HL-60/S4 treated with retinoic acid at 250 ng/mL for 4 days and 3 days (cell line): ENCODE measurements around the gene POLR3GL.
"Not testable (repeated sequence)": the region's sequence is repeated elsewhere in the genome, so short reads cannot be mapped to it uniquely, and the experiment has no call there.

Experiments
- in situ Hi-C: fragments of 300-500 bp; cut with MboI; formaldehyde crosslinking; loops from 2 replicates; pipeline ENCODE4 v1.7.0; 2022; ENCODE audit warnings: low sequenced_read_pairs

Gene POLR3GL

GRCh38 chr1:145964328-145965118 is at the start of gene POLR3GL, which contains the start of gene ANKRD34A:
POLR3GL (plus strand) TSS chr1:145964690; CDS start chr1:145974866, 10,176 bp downstream.
ANKRD34A (minus strand) TSS chr1:145964575; CDS start chr1:145961759, 2,816 bp downstream.
- in situ Hi-C loops: loop anchor here (10.0 kb wide), 1 partner anchor 50 kb away; the partner anchor contains the start of genes ITGA10 and PEX11B

- in situ Hi-C loops: loop anchor here (10.0 kb wide), 1 partner anchor 48 kb away; the partner anchor contains the start of genes ANKRD34A and POLR3GL
These were observed 47.7 kb upstream of the POLR3GL start for GRCh38 chr1:145916745-145917144.

- in situ Hi-C loops: loop anchor here (10.0 kb wide), 1 partner anchor 47 kb away; the partner anchor contains the start of genes ANKRD34A and POLR3GL
These were observed 46.9 kb upstream of the POLR3GL start for GRCh38 chr1:145917595-145917994.

GRCh38 chr1:145918144-145918991 is 46.1 kb upstream of the POLR3GL start, which contains the start of gene PEX11B:
PEX11B (minus strand) TSS chr1:145918717; CDS start chr1:145918688, 29 bp downstream.
- in situ Hi-C loops: loop anchor here (10.0 kb wide), 1 partner anchor 46 kb away; the partner anchor contains the start of genes ANKRD34A and POLR3GL

- in situ Hi-C loops: loop anchor here (10.0 kb wide), 1 partner anchor 46 kb away; the partner anchor contains the start of genes ANKRD34A and POLR3GL
These were observed 45.2 kb upstream of the POLR3GL start for GRCh38 chr1:145918992-145919939.

GRCh38 chr1:145920297-145920696 is 44.2 kb upstream of the POLR3GL start:
- in situ Hi-C loops: not testable (repeated sequence)

- in situ Hi-C loops: no loop called here
These were observed 42.2 kb upstream of the POLR3GL start for GRCh38 chr1:145922266-145922665.

GRCh38 chr1:145926686-145927062 is 37.8 kb upstream of the POLR3GL start:
- in situ Hi-C loops: no loop called here

- in situ Hi-C loops: no loop called here
These were observed 37.2 kb upstream of the POLR3GL start, which contains the start of gene RBM8A for GRCh38 chr1:145927063-145927886. RBM8A (minus strand) TSS chr1:145927484; CDS start chr1:145927426, 58 bp downstream.

GRCh38 chr1:145927916-145928643 is 36.4 kb upstream of the POLR3GL start:
- in situ Hi-C loops: no loop called here

- in situ Hi-C loops: not testable (repeated sequence)
These were observed 31.9 kb upstream of the POLR3GL start for GRCh38 chr1:145932522-145933009.

GRCh38 chr1:145935708-145936107 is 28.8 kb upstream of the POLR3GL start:
- in situ Hi-C loops: no loop called here

GRCh38 chr1:145936247-145936646 is 28.2 kb upstream of the POLR3GL start:
- in situ Hi-C loops: no loop called here

GRCh38 chr1:145937436-145937835 is 27.1 kb upstream of the POLR3GL start:
- in situ Hi-C loops: no loop called here

- in situ Hi-C loops: no loop called here
These were observed 22.1 kb upstream of the POLR3GL start for GRCh38 chr1:145942405-145942804.

GRCh38 chr1:145942871-145943270 is 21.6 kb upstream of the POLR3GL start:
- in situ Hi-C loops: no loop called here

- in situ Hi-C loops: no loop called here
These were observed 20.0 kb upstream of the POLR3GL start for GRCh38 chr1:145944532-145944931.

- in situ Hi-C loops: no loop called here
These were observed 18.0 kb upstream of the POLR3GL start for GRCh38 chr1:145946477-145946986.
